Fibroblast of mammary gland (primary cell): ENCODE data around the gene EEFSEC.

Source experiments
- DNase-seq: peaks from one replicate; pipeline ENCODE4 v3.0.0-alpha.2; 2010; ENCODE audit warnings: low read depth
- H3K4me3 ChIP-seq: 2 replicates; pipeline ENCODE4 v1.5.1; 2011; ENCODE audit warnings: low read depth, mild to moderate bottlenecking, low read length, moderate library complexity; ENCODE audit not compliant: control insufficient read depth
- TF ChIP-seq, protein P1 (sequence below): conservative IDR thresholded peaks from 2 replicates; pipeline ENCODE4 v1.5.1; 2011; ENCODE audit warnings: low read depth, low read length, inconsistent platforms; ENCODE audit not compliant: control insufficient read depth, insufficient read depth

The EEFSEC gene

GRCh38 chr3:128238184-128238489 lies 84.9 kb downstream of the EEFSEC start:
- H3K4me3 ChIP-seq: no peak overlapping the region
- TF ChIP-seq, protein P1, sequence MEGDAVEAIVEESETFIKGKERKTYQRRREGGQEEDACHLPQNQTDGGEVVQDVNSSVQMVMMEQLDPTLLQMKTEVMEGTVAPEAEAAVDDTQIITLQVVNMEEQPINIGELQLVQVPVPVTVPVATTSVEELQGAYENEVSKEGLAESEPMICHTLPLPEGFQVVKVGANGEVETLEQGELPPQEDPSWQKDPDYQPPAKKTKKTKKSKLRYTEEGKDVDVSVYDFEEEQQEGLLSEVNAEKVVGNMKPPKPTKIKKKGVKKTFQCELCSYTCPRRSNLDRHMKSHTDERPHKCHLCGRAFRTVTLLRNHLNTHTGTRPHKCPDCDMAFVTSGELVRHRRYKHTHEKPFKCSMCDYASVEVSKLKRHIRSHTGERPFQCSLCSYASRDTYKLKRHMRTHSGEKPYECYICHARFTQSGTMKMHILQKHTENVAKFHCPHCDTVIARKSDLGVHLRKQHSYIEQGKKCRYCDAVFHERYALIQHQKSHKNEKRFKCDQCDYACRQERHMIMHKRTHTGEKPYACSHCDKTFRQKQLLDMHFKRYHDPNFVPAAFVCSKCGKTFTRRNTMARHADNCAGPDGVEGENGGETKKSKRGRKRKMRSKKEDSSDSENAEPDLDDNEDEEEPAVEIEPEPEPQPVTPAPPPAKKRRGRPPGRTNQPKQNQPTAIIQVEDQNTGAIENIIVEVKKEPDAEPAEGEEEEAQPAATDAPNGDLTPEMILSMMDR: no peak
- no peak for DNase-seq

GRCh38 chr3:128239304-128239703 lies 86.0 kb downstream of the EEFSEC start:
- DNase-seq: no peak
- TF ChIP-seq, protein P1: no peak
- no peak overlapping the region for H3K4me3 ChIP-seq

DNA sequence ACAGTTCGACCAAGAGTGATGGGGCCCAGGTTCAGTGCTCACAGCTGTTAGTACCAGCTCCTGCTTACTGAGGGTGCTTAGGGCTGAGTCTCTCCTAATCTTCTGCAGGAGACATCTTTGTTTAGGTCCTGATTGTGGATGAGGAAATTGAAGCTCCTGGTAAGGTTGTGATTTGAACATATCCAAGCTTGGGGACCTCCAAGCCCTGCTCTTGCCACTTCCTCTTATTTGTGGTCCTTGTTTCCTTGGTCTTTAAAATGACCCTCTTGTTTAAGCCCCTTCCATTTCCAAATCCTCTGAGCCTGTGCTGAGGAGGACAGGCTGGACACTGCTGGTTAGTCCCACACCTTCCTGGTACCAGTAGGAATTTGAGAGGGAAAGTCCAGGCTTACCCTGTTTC lies 87.0 kb downstream of the EEFSEC start:
- no peak overlapping the region for H3K4me3 ChIP-seq
- TF ChIP-seq, protein P1: no peak
- no peak for DNase-seq

DNA sequence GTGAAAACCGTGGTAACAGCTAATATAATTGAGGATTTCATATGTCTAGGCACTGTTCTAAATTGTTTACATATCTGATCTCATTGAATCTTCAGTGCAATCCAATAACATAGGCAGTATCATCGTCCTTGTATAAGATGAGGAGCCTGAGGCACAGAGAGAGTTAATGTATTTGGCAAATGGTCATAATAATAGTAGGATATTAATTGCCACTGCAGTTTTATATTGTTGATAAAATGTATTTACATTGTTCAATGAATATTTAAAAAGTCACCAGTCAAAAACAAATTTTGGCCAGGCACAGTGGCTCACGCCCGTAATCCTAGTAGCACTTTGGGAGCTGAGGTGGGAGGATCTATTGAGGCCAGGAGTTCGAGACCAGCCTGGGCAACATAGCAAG lies 88.5 kb downstream of the EEFSEC start:
- H3K4me3 ChIP-seq: no peak overlapping the region
- TF ChIP-seq, protein P1: no peak
- no peak for DNase-seq

DNA sequence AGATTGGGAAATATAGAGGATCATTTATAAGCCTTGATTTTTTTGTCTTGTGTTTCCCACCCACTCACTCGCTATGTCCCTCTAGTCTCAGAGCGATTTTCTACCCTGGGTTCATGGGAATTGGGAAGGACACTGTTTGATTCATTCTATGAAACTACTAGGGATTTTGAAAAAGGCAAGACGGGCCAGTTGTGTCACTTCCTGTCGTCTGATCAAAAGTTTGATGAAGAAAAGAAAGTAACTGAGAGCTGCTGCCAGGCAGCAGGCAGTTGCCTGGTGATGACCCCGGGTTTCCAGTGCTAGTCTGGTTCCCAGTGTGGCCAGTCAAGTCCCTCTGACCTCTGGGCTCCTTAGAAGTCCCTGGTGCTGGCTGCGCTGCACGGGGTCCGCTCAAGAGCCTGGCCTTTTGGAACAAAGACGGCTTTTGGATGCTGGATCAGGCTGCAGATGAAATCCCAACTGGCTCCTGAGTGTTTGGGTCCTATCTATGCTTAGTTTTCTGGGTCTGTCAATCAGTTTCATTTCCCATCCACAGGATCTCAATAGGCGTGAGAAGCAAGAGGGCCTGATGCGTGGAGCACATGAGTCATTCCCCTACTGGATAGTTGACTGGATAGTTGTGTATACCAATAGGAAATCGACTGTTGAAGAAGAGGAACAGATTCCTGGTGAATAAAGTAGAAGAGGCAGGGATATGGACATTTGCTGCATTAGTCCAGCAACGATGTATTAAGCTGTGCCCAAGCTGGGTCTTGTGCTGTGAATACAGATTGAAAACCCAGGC lies 89.7 kb downstream of the EEFSEC start:
- DNase-seq: no peak
- TF ChIP-seq, protein P1: no peak
- no peak overlapping the region for H3K4me3 ChIP-seq

GRCh38 chr3:128243602-128244504 lies 90.6 kb downstream of the EEFSEC start:
- H3K4me3 ChIP-seq: no peak overlapping the region
- DNase-seq: no peak
- TF ChIP-seq, protein P1: no peak
